GM18498 (cell line): ENCODE results near the gene KCNH1.

Experiments used
- ATAC-seq: cut with Tn5 transposase; IDR thresholded peaks from one replicate; pipeline ENCODE4 v1.9.1; 2021; ENCODE audit warnings: mild to moderate bottlenecking, moderate library complexity; ENCODE audit not compliant: unreplicated experiment

The KCNH1 gene

DNA sequence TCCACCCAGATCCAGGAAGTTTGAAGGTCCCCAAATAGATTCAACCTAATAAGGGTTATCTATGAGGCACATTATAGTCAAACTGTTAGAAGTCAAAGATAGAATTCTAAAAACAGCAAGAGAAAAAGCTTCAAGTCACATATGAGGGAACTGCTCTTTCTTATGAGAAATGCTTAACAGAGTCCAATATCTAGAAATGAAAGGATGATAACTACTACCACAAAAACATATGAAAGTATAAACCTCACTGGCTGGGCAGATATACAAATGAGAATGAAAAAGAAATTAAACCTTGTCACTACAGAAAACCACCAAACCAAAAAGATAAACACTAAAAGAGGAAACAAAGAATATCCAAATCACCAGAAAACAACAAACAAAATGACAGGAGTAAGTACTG is 201.8 kb downstream of the KCNH1 start:
- ATAC-seq: no peak

DNA sequence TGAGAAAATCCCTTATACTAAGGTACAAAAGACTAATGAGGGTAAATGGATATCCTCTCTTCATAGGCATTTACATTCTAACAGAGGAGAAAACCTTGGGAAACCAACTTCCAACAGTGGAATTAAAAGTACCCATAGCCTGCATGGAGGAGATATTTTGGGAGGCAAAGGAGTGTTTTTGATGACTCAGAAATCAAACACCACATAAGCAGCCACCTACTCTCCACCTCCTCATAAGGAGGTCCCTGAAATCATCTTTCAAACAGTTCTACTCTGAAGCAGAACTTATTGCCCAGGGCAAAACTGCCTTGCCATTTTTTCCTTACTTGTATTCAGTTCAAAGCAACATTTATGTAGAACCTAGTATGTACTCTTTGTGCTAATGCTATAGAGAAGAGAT is 211.3 kb downstream of the KCNH1 start:
- ATAC-seq: no peak

DNA sequence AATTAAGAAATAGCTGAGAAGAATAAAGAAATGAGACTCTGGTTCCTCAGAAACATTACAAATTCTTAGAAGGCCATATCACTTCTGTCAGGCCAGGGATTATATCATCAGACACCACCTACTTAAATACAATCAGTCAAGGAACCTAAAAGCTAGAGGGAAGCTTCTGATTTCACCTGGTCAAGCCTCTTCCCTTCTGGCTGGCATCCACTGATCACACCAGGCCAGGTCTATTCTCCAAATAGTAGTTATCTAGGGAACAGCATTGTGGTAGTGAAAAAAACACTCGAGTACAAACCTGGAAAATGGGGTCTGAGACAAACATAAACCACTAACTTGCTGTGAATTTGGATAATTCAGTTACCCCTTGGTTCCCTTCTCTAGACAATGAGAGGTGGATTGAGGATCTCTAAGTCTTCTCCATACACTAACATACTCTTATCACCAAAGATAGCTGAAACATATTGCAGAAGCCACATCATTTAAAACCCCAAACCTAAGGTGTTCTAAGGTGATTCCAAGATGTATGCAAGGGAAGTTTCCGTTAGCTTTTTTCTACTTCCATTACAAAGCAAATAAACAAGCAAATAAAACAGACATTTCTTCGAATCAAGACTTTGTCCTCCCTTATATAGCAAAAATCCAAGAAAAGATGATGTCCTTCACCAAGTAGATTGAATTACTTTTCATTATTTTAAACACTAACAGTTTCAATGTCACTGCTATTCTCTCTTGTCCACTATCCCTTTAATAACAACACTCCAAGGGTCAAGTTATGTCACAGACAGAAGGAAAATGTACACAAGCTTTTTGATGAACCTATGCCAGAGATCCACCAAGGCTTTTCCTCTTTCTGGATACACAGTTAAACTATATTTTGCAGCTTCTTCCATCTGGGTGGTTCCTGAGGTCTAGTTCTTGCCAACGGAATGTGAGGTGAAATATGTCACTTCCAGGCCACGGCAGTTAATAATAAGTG is 212.9 kb downstream of the KCNH1 start:
- no peak for ATAC-seq

DNA sequence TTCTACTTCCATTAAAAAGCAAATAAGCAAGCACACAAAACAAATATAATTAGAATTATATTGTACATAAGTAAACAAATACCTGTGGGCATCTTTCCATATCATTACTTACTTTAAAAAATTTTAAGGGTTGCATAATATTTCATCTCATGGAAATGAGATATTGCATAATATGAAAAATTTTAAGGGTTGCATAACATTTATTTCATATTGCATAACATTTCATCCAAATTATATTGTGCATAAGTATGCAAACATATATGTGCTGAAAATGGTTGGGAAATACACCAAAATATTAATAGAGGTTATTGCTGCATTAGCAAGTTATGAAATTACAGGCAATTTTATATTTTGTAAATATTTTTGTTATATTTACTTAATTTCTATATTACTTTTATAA is 213.7 kb downstream of the KCNH1 start:
- no peak for ATAC-seq

DNA sequence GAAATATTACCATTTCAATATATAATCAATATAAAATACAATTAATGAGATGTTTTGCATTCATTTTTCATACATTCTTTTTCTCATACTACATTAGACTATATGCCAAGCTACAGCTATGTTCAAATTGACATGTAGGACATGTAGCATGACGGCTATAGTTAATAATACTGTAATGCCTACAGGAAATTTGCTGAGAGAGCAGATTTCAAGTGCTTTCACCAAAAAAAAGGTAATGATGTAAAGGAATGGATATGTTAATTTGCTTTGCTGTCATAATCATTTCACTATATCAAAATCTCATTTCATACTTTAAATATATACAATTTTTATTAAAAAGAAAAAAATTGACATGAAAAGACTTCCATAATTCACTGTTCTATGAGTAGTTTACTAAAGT is 215.1 kb downstream of the KCNH1 start:
- ATAC-seq: no peak

DNA sequence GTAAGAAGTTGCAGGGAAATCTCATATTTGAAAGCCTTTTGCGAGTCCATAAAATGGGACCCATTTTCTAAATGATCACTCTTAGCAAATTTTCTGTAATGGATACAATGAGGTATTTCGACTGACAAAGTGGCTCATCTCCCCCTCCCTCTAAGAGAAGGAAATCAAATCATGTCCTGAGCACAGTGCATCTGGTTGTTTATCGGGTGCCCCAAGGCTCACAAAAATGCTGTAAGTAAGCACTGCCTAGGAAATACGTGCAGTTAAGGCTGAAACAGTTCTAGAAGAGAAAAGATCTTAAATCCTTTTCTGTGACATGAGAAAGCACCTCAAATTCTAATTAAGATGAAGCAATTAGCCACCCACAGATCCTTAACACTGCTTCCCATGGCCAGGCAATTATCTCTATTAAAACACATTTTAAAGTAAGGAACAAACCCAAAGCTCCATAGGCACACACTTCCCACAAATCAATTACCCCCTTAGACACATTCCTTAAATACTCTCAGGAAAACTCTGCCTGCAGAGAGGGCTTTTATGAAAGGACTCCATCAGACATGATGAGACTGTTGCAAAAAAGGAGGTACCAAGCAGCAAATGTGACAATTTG is 216.3 kb downstream of the KCNH1 start:
- ATAC-seq: no peak

DNA sequence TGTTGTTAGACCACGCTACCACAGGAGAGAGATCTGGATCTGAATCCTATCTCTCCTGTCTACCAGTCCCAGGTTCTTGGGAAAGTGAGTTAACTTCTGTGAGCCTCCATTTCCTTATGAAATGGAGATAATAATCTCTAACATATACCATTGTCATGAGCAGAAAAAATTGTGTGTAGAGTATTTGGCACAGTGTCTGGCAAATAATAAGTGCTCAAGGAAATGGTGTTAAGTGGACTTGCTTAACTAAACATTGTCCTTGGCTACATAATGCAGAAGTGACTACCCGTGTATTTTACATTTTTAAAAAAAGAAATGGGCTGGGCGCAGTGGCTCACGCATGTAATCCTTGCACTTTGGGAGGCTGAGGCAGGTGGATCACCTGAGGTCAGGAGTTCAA is 217.4 kb downstream of the KCNH1 start:
- no peak for ATAC-seq

DNA sequence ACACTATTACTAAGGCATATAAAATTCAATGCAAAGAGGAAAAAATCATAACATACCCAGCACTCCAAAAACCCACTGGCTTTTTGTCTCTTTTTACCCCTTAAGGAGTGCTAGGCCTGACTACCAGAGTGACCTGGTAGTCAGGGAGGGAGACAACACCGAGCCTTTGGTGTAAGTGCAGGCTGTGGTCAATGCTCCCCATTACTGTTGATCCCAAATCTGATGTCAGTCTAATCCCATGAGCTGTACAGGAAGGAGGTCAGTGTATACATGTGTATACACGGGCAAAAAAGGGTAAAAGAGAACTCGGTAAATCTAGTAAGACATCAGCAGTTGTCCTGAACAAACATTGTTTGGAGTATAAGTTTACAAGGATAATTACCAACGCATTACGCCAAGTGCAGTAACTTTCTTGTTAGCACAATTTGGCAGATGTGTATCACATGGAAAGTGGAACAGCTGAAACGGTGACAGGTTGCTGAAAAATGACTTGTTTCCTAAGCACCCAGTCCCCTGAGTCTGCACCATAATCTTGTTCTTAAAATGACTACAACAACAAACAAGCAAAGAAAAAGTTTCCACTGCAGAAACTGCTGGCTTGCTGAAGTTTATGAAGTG is 217.9 kb downstream of the KCNH1 start:
- no peak for ATAC-seq

DNA sequence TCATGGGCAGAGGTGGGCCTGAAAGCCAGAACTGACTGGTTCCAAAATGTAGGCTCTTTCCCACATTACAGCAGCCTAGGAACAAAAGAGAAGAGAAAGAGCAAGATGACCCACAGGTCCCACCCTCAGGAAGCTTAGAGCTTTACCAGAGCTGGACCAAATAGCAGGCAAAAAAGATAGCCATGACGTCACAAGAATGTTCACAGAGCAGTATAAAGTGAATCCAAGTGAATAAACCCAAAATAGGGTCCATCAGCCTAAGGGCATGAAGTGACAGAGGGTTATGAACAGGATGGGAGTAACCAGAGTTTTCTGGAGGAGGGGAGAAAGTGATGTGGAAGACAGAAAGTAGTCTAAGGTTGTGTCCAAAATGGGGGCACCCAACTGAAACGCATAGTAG is 221.2 kb downstream of the KCNH1 start:
- ATAC-seq: no peak

DNA sequence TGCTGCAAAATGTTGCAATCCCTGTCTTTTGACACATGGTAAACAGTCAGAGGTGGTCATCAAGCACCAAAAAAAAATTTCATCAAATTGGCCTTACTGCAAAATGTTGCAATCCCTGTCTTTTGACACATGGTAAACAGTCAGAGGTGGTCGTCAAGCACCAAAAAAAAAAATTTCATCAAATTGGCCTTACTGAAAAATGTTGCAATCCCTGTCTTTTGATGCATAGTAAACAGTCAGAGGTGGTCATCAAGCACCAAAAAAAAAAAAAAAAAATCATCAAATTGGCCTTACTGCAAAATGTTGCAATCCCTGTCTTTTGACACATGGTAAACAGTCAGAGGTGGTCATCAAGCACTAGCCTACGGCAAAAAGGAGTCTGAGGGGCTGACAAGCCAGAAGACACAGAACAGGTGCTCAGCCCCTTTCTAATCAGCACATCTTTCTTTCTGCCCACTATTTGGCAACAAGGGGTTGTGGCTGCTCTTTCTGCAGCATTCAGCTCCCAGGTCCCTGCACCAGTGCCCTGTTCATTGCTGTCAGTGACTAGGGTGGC is 223.8 kb downstream of the KCNH1 start:
- no peak for ATAC-seq

DNA sequence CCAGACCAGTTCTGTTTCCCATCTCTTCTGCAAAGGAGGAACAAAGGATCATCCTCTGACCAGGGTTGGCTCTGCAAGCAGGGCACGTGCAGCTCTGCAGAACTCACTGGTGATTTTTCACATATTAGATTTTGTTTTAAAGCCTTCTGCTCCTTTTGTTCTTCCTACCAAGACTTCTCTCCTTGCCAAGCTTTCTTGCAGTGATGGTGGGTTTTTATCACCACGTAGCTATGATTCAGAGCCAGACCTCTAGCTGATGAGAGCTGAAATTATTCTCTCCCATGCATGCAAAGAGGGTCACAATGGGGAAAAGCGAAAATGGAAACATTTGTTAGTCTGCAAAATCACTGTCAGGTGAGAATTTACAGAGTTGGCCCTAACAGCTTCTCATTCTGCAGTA is 225.2 kb downstream of the KCNH1 start:
- no peak for ATAC-seq

DNA sequence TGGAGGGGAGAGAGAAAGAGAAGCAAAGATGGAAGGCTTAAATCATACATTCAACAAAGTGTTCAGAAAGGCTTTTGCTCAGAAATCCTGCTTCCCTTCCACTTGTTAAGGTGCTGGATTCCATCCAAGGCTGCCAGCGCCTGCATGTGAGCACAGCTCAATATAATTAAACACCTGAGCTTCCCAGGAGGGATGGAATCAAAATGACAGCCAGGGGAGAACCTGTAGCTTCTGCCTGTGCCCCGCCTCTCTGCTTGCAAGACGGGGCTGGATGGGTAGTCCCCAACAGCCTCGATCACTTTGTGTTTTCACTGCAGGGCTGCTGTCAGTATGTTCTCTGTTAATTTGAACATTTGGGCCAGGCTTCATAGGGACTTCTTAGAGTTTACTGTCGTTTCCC is 225.7 kb downstream of the KCNH1 start:
- no peak for ATAC-seq

DNA sequence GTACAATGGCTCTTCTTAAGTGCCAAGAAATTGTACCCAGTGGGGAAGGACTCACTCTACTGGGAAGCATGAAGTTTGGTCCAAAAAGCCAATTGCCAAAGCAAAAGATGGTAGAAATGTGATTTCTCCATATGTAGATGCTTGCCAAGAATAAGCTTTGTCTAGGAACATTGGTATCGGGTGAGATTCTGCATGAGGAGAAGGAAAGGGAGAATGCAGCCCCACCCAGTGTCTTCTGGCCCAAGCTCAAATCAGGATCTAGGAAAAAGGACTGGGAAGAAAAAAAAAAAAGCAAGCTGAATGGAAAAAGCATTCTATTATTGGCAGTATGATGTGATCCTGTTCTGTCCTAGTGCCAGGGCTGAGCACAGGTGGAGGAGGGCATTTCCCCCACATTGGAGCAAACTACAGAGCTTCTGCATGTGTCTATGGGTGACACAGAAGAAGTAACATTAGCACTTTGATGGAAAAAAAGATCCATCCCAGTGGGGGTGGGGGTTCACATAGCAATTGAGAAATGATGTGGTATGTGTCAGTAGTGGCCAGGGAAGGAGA is 226.6 kb downstream of the KCNH1 start:
- ATAC-seq: no peak

DNA sequence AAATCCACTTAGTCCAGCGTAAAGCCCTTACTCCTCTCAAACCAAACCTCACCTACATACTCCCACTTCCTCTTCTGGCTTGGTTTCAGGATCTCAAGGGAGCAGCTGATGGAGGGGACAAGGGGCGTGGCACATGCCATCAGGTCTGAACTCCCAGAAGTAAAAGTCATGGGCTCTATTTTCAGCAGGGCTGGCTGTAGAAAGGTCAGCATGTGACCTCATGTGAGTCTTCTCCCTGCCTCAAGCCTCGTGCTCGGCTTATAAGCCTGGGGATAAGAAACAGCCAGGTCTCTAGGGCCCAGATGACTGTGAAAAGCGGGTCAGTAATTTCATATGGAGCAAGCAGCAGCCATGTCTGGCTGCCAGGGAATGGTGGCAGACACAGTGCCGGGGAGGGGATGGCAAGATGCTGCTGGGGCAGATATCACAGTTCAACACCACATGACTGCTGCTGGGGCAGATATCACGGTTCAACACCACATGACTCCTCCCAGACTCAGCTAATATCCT is 227.9 kb downstream of the KCNH1 start:
- ATAC-seq: no peak

DNA sequence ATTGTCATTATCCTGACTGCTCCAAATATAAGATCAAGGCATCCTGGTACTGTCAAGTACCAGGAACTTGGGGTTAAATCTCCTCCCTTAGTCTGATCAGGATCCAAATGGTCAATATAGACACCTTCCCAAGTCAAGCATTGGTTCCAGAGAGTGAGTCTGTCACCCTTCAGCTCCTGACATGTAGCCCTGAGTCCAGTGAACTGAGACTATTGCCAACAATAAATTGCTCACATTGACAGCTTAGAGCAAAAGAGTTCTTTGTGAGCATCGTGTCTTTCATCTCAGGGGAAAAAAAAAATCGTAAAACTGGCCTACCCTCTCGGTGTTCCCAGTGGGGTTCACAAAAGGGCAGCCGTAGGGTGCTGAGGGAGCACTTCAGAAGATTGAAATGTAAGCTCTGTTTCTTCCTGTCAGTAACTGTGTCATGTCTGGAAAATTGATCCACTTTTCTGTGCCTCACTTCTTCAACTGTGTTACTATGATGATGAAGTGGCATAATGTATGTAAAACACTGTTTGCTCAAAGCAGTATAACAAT is 228.5 kb downstream of the KCNH1 start:
- no peak for ATAC-seq

DNA sequence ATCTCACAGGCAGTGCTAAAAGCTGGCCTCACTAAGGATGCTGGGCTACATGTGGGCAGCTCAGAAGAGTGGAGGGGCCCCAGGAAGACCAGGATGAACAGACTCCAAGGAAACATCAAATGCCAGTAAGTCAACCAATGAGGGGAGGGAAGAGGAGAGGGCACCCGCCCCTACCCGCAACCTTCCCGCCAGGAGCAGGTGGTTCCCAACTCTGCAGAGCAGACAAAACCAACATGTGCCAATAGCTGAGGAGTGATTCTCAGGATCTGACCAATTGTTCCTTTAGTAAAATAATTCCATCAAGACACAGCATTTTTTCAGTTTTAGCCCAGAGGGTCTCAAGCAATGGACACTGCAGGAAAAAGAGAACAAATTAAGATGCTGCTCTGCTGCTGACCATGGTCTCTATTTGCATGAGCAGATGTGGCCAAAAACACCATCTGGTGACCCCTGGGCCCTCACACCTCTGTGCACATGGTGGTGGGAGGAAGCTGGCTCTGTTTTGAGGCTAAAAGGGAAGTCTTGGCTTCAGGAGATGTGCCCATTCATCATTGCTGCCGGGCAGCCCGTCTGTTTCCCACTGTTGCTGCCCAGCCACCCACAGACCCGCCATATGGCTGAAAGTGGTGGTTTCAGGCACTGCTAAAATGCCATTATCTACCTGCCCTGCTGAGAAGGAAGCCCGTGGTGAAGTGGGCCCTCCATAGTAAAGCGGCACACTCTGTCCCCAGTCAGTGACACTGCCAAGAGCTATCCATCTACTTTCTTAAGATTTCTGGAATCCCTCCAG is 231.8 kb downstream of the KCNH1 start:
- no peak for ATAC-seq

DNA sequence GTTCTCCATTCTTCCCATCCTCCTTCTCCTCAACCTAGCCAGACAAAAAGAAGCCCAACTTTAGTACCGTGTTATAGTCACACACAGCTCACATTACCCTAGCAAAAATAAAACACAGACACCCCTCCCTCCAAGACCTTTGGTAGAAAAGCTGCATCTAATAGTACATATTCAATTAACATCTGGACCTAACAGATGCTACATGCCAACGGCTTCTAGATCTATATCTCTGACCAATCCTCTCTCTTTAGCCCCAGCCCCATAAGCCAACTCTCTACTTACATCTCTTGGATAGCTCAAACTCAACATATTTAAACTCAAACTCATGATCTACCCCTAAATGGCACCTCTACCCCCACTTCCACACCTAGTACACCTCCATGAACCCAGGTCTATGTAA is 233.1 kb downstream of the KCNH1 start:
- no peak for ATAC-seq

DNA sequence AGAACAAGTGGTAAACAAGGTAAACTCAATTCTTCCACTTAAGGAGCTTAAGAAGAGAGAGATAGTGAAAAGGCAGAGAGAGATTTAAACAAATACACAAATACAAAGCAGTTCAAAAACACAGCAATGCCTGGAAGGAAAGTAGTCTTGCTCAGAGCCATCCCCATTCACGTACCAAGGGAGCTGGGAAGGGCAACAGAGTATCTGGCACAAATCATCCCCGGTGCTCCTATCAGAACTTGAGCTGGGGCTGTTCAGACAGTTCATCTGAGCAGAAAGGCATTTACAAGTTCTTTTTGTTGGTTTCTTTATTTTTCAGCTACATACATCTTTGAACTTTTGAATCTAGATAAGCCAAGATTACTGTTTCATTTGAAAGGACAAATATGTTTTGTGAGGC is 233.9 kb downstream of the KCNH1 start:
- no peak for ATAC-seq

DNA sequence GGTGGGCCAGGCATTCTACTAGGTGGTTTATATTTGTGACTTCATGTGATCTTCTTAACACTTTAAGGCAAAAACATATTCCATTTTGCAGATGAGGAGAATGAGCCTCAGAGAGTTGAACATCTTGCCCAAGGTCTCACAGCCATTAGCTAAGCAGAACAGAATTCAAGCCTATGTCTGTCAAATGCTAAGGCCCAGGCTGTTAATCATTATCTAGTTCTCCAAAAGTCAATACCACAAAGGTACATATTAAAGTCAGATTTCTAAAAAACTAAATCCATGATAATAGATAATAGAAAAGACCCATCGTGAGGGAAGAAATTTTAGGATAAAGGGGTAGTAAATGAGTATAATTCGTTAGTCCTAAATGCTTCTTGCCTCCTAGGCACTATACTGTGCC is 234.3 kb downstream of the KCNH1 start:
- ATAC-seq: no peak

DNA sequence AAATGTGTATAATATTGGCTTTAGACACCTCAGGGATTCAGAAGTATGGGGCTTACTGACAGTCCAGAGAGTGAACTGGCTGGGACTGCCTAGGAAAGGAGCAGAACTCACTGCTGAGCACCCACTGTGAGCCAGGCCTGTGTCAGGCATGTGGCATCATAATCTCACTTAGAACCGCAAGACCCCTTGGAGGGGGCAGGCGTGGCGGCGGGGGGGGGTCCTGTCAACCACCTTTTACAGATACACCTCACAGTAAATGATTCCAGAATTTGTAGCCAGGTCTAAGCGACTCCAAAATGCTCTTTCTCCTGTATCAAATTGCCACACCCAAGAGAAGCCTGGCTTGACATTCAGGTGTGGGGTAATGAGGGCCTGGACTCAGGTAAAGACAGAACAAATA is 235.5 kb downstream of the KCNH1 start:
- ATAC-seq: no peak
